Activated CD8-positive, alpha-beta memory T cell treated with anti-CD3 and anti-CD28 coated beads for 4 hours (primary cell): ENCODE results near the gene BMP7.
"Not testable (repeated sequence)": the region's sequence is repeated elsewhere in the genome, so short reads cannot be mapped to it uniquely, and the experiment has no call there.

Experiments
- DNase-seq, 2 donors: peaks; one replicate each; pipeline ENCODE4 v3.0.0-alpha.2; 2020; ENCODE audit warnings: low read depth in 2 of 2

The BMP7 gene

DNA sequence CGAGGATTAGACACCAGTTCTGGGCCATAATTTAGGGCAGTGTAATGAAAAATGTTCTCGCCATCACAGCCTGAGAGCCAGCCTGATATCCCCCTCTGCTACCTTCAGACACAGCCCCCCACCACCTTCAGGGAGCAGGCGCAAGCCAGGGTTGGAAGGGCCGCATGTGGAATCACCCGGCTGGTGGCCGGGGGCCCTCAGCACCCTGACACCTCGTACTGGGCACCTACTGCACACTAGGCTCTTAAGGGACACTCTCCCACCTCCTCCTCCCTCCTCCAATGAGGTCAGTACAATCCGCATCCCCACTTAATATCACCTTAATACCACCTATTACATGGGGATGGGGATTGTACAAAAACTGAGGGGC lies 55.5 kb downstream of the BMP7 start:
- no peak for DNase-seq

DNA sequence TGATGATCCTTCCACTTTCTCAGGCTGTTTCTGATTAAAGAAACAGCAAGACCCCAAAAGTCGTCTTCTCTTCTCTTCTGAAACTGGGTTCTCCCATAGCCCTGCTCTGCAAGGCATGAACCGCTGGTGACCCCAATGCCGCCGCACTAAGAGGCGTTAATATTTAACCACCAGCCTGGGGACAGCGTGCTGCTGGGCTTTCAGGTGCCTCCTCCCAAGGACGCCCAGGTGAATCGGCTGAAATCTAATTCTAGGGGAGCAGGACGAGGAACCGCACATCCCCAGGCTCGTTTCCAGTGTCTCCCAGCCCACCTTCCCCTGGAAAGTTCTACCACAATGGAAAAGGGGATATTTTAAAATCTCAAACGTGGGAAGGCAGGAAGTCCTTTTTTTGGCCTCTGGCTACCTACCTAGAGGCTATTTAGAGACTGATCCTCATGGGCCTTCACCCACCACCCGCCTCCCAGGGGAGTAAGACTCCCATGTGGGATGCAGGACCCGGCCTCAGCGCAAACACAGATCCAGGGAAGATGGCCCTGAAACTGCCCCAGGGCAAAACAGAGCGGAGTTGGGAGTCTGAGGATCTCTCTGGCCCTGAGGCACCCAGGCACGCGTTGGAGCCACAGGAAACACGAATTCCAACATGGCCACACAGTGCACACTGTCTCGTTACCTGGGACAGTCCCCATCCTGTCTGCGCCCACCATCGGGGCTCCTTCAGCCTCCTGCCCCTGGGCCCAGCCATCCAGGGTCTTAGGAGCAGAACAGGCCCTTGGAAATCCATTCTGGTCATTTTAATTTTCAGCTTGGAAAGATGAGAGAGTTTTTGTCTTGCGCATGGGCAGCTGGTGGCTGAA lies 56.2 kb downstream of the BMP7 start:
- no peak for DNase-seq

DNA sequence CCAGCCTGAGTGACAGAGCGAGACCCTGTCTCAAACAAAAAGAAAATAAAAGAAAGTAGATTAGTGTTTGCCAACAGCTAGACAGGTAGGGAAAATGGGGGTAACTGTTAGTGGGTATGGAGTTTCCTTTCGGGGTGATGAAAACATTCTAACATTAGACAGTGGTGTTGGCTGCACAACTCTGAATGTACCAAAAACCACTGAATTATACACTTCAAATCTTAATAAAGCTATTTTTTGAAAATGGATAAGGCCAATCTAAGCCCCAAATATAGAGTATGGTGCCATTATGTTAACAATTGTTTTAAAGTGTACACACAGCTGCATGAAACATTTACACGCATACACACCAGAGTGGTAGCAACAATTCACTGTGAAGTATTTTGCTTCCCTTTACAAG lies 57.0 kb downstream of the BMP7 start:
- DNase-seq: no peak

DNA sequence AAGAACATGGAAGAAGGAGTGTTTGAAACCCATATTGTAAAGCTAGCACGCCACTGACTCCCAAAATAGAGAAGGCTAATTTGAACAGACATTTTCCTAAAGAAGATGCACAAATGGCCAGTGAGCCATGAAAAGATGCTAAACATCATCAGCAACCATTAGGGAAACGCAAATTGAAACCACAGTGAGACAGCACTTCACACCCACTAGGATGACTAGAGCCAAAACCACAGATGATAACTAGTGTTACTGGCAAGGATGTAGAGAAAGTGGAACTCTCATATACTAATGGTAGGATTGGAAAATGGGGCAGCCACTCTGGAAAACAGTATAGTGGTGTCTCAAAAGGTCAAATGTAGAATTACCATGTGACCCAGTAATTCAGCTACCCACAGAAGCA lies 58.2 kb downstream of the BMP7 start:
- DNase-seq: no peak

DNA sequence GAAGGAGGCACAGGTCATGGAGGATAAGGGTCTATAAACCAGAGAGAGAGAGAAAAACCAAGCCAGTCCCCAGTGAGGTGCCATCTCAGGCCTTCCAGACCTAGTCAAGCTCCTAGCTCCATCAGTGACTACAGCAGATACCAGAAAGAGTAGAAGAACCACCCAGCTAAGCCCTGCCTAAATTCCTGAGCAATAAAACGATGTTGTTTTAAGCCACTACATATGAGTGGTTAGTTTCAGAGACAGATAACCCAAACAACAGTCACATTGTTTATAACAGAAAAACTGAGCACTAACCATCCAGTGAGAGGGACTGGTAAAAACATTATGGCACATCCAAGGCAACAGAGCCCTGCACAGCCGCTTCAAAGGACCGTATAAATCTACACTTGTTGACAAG lies 59.2 kb downstream of the BMP7 start:
- DNase-seq: no peak

DNA sequence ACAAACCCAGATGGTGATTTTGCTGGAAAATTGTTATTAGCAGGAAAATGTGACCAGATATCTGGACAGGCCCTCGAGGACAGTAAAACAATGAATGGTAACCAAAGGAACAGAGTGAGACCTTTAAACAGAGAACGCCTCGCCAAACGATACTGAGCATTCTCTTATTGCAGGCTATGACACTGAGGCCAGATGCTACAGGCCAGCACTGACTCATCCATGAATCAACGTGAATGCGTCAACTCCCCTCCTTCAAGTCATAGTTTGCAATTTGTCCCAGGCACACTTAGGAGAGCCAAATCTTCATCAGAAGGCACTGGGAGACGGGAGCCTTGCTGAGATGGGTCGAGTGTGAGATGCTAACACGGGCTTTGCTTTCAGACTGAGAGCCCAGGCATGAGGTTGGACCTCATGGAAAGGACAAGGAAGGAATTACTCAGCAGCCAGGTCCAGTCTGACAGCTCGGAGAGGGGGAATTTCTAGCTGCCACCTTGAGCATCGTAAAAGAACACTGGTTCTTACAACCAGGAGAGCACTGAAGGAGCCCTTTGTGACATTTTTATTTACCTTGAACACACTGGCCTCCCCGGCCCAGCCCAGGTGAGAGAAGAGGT lies 60.7 kb downstream of the BMP7 start:
- DNase-seq: no peak

DNA sequence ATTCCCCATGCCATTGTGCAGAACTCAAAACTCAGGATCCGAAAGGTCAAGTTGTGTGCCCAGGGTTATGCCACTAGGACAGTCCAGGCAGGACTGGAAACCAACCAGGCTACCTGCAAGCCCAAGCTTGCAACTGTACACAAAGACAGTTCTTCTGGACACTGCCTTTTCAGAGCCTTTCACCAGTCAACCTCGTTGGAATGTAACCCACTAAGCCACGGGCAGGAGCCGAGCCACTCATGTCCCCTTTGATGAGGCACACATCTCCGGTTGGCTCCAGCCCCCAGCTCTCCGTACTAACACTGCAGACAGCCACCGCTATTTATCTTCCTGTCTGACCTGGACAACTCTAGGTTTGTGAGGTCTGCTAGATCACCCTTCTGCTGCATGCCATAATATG lies 62.5 kb downstream of the BMP7 start:
- no peak for DNase-seq

DNA sequence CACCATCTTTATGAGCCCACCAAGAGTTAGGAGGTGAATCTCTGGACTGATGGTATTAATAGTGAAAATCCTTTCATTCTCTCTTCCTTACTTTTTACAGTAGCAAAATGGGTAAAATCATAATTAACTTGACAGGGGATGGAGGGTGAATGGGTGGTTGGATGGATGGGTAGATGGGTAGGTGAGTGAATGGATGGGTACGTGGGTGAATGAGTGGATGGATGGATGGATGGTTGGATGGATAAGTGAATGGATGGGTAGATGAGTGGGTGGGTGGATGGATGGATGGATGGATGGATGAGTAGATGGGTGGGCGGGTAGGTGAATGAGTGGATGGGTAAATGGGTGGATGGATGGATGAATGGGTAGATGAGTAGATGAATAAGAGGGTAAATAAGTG lies 63.2 kb downstream of the BMP7 start:
- DNase-seq: no peak

DNA sequence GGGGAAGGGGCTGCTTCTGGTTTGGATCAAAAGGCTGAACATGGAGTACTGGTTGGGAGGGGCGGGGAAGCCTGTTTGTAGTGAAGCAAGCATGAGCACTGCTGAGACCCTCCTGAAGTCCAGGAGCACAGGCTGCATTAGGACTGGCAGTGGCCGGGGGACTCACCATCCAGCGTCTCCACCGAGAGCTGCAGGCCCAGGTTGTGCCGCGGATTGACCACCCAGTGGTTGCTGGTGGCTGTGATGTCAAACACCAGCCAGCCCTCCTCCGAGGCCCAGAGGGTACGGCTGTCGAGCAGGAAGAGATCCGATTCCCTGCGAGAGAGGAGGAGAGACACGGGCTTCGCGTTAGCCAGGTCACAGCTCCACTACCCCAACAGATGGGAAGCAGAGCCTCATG lies 64.1 kb downstream of the BMP7 start:
- DNase-seq: no peak

DNA sequence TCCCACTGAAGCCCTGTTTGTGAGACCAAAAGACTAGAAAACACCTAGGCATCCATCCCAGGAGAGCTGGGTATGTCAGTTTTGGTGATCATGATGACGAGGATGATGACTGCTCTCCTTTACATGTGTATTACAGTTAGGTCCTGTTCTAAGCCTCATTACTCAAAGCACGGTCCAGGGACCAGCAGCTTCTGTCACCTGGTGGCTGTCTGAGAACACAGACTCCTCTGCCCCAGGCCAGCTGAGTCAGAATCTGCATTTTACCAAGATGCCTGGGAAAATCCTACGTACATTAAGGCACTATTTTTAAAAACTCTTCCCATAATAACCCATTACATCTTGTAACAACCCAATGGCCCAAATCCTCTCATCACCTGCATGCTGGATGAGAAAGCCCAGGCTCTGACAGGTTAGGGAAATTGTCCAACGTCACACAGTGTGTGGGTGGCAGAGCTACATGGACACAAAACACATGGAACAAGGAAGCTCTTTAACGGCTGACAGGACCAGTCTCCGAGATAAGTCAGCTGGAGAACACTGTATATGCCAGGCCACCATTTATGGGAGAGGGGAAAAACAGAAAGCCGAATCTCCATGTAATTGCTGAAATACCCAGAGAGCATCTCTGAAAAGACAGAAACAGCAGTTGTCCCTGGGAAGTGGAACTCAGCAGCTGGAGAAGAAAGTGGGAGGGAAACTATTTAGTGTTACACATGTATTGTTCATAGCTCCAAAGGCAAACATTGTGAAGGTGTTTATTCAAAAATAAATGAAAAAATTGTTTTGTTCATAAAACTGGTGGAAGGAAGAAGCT lies 65.4 kb downstream of the BMP7 start:
- DNase-seq: no peak

DNA sequence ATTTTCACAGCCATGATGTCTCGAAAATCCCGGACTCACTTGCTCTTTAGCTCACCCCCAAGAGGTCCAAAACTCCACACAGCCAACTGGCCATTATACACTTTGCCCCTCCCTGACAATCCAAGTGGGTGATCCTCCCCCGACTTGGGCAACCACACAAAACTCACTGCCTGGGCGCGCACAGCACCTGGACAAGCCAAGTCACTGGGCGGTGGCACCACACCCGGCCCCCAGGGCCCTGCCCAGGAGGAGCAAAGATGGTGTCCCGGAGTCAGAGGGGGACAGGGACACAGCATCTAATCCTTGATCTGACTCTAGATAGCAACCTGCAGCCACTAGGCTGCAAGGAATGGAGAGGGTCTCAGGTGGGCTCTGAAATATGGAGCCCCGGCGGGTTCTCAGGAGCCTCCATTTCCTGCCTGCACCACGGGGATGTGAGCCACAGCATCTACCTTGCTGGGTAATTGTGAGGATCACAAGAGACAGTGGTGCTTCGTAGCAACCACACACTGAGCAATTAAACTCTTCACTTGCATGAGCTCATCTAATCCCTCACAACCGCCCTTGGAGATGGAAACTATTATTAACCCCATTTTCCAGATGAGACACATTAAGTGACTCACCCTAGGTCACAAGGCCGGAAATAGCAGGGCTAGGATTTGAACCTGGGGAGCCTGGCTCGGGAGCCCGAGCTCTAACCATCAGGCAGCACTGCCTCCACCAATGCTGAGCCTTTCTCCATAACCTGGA lies 66.6 kb downstream of the BMP7 start:
- no peak for DNase-seq

DNA sequence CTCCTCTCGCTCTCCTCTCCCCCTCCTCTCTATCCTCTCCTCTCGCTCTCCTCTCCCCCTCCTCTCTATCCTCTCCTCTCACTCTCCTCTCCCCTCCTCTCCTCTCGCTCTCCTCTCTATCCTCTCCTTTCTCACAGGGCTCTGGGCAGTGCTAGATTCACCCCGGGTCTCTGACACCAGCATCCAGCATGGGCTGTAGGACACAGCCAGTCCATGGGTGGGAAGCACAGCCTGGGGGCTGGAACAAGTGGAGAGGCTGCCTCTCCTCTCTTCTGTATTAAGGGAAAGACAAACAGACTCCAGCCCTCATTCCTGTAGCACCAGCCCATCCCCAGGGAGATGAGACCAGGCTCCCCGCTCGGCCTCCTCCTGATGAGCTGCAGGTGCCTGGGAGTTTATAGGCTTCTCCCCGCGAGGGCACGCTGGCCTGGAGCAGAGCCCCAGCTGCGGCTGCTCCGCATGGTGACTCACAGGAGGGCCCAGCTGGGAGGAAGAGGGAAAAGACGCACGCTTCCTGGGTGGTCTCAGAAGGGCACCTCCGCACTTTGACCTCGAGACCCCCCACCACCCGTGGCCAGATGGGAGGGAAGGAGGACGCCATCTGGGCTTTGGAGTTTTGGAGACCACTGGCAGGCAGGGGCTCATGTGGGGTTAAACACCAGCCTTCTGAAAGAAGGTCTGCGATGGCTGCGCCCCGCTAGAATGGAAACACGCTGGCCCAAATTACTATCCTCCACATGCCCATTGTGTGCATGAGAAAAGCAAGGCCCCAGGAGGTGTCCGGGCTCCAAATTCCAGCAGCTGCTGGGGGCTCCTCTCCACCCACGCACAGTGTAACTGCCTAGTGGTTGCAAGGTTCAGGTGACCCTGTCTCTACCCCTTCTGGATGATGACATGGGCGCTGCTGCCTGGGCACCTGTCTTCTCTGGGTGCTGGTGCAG lies 68.0 kb downstream of the BMP7 start:
- no peak for DNase-seq

DNA sequence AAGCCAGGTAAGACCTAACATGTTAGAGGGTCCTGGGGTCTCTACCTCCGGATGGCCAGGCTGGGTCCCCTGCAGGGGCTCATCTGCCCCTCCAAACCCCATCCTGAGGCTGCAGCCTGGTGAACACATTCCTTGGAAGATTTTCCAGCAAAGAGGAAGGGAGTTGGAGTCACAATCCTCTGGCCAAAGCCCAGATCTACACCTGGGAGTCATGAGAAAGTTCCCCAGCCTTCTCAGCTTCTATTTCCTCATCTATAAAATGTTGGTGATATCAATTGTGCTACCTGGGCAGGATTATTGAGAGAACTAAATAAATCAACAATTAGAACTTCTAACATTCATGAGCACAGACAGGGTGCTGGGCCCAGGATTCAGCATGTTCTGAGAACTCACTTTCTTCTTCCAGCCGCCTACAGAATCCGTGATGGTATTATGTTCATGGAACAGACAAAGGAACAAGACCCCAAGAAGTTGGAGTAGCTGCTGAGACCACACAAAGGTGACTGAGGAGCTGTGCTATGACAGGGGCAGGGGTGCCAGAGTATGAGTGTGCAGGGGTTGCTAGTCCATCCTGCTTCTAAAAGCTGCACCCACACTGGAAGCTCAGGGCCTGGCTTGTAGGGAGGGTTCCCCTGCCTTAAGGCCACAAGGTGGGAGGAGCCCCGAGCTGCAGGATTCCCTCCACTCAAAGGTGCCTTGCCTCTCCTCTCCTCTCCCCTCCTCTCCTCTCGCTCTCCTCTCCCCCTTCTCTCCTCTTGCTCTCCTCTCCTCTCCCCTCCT lies 68.9 kb downstream of the BMP7 start:
- no peak for DNase-seq

DNA sequence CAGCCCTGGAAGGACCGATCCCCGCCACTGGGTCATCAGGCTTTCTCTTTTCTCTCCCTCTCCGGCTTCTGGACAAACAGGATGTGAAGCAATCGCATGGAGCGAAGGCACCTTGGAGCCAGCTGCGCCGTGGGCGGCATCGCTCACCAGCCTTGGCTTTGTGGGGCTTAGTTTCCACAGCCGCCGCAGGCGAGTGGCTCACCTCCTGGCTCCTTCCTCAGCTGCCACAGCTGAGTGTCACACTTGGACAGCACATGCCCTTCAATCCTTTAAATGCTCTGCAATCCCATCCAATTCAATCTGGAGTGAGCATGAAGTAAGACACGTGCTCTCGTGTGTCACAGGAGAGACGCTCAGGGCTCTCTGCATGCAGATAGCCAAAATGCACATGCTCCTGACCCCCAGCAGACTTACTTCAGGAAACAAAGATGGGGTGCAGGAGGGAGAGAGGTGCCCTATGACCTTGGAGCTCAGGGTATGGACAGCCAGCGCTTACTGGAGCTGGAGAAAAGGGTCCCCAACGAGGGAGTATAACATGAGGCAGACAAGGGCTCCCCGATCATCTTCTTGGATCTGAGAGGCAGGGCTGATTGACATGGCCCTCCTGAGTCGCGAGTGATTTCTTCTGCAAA lies 70.9 kb downstream of the BMP7 start:
- no peak for DNase-seq

DNA sequence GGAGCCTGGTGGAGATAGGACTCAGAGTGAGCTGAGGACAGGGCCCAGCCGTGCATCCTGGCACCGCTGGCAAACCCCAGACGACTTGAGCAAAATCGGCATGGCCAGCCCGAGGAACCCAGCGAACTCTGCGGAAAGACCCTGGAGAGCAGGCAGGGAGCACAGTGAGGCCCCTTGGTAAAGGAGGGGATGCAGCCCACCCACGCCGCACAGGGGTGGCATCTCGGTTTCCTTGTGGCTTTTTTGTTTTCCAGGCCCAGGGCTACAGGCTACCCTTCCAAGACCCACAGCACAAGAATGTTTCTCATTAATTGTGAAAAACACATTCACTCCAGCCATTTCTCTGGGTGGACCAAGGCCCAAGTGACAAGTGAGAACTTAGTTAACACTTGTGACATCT lies 71.4 kb downstream of the BMP7 start:
- no peak for DNase-seq

DNA sequence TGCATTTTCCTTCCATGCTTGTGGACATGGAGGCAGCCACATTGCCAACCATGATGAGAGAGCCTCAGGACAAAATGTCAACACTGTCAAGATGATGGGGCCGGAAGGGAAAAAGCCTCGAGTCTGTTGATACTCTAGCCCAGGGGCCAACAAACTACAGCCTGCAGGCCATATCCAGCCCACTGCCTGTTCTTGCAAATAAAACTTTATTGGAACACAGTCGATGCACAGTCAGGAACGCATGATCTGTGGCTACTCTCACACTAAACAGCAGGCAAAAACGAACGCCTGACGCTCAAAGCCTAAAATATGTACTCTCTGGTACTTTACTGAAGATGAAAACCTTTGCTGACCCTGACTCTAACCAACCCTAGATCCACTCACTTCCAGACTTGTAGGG lies 72.3 kb downstream of the BMP7 start:
- no peak for DNase-seq

DNA sequence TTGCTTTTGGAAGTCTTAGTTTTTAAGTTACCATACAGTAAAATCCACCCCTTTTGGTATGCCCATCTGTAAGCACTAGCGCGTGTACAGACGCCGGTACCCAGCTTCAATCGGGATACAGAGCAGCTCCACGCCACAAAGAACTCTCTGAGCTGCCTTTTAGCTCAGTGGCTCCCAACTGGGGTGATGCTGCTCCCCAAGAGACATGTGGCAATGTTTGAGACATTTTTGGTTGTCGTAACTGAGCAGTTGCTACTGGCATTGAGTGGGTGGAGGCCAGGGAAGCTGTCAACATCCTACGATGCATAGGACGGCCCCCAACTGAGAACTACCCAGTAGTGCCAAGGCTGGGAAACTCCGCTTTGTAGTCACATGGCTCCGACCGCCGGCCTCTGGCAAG lies 73.3 kb downstream of the BMP7 start:
- no peak for DNase-seq

DNA sequence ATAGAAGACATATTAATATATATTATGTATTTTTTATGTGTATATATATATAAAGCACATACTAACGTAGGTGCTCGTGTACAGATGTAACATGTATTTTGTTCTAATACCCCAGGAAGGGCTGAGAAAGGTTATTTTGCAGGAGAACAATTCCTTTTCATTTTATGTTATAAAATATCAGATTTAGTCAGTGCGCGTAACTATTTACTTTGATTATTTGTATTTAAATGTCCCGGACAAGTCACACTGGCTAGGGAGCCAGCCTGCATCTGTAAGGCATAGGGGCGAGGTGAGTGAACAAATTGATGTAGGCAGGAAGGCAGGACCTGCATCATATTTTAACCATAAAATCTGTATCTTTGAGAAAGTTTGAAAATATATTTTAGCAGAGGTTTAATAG lies 74.1 kb downstream of the BMP7 start:
- no peak for DNase-seq

DNA sequence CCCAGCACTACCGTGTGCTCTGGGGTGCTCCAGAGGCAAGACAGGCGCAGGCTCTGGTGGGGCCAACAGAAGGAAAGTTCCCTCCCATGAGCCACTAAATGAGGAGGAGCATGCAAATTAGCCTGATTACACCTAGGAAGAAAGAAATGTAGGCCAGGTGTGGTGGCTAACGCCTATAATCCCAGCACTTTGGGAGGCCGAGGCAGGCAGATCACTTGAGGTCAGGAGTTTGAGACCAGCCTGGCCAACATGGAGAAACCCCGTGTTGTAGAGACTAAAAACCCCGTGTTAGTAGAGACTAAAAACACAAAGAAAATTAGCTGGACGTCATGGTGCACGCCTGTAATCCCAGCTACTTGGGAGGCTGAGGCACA lies 75.2 kb downstream of the BMP7 start:
- not testable (repeated sequence) for DNase-seq
